WTC11 (cell line): Measurements from ENCODE around the gene RRAGA. TPM values are rescaled to one million over a fixed set of nuclear protein-coding genes. Genes with fewer than 3 reads are reported as not detected.

ENCODE experiments used
- ATAC-seq: fragments of 200-7000 bp; cut with Tn5 transposase; 2 replicates; pipeline ENCODE4 v1.10.0; 2021; ENCODE audit warnings: mild to moderate bottlenecking, moderate library complexity
- CTCF ChIA-PET: fragments of 300-600 bp; sonication (Branson Sonifier 250); formaldehyde crosslinking; loops from one replicate; lab custom pipeline; 2021; ENCODE audit warnings: antibody characterized with exemption; lab: Charles Lee
- POLR2A ChIA-PET: fragments of 350-600 bp; sonication (Branson Sonifier 250); formaldehyde crosslinking; loops from one replicate; lab custom pipeline; 2021; ENCODE audit warnings: antibody characterized with exemption; lab: Charles Lee
- DNase-seq: peaks from one replicate; pipeline ENCODE4 v3.0.0; 2021; ENCODE audit warnings: low spot score
- H3K27ac Mint-ChIP-seq: 2 replicates; pipeline ENCODE4 v1.8.0; 2021; ENCODE audit warnings: mixed read lengths
- H3K27me3 Mint-ChIP-seq: 2 replicates; pipeline ENCODE4 v1.8.0; 2021; ENCODE audit warnings: low read depth, mild to moderate bottlenecking, moderate library complexity, mixed read lengths
- H3K36me3 Mint-ChIP-seq: 2 replicates; pipeline ENCODE4 v1.8.0; 2021; ENCODE audit warnings: mixed read lengths
- H3K4me1 Mint-ChIP-seq: 2 replicates; pipeline ENCODE4 v1.8.0; 2022; ENCODE audit warnings: mixed read lengths
- H3K4me3 Mint-ChIP-seq: 2 replicates; pipeline ENCODE4 v1.8.0; 2021; ENCODE audit warnings: mild to moderate bottlenecking, moderate library complexity, mixed read lengths
- H3K9me3 Mint-ChIP-seq: 2 replicates; pipeline ENCODE4 v1.8.0; 2021; ENCODE audit warnings: mixed read lengths
- AFF4 ChIP-seq: sonication (generic); formaldehyde crosslinking; IDR thresholded peaks from 2 replicates; pipeline ENCODE4 v1.8.1; 2023; ENCODE audit warnings: mild to moderate bottlenecking, missing genetic modification reagents, borderline replicate concordance
- CREB1 ChIP-seq: sonication (generic); formaldehyde crosslinking; IDR thresholded peaks from 2 replicates; pipeline ENCODE4 v1.8.0; 2023; ENCODE audit warnings: mild to moderate bottlenecking, missing genetic modification reagents
- CTCF ChIP-seq: fragments of 200-600 bp; IDR thresholded peaks from 2 replicates; pipeline ENCODE4 v1.8.0; 2022; ENCODE audit warnings: antibody characterized with exemption
- E2F5 ChIP-seq: sonication (generic); formaldehyde crosslinking; IDR thresholded peaks from 2 replicates; pipeline ENCODE4 v1.8.1; 2022; ENCODE audit warnings: mild to moderate bottlenecking, moderate library complexity, missing genetic modification reagents
- ESRRA ChIP-seq: sonication (generic); formaldehyde crosslinking; IDR thresholded peaks from 2 replicates; pipeline ENCODE4 v1.8.1; 2022; ENCODE audit warnings: mild to moderate bottlenecking, missing genetic modification reagents, borderline replicate concordance
- ETV6 ChIP-seq: sonication (generic); formaldehyde crosslinking; IDR thresholded peaks from 2 replicates; pipeline ENCODE4 v1.8.1; 2022; ENCODE audit warnings: mild to moderate bottlenecking, missing genetic modification reagents
- FOXJ3 ChIP-seq: sonication (generic); formaldehyde crosslinking; IDR thresholded peaks from 2 replicates; pipeline ENCODE4 v1.9.0; 2021; ENCODE audit warnings: missing genetic modification reagents, mild to moderate bottlenecking, borderline replicate concordance
- FOXP1 ChIP-seq: sonication (generic); formaldehyde crosslinking; IDR thresholded peaks from 2 replicates; pipeline ENCODE4 v1.8.0; 2022; ENCODE audit warnings: missing genetic modification reagents, mild to moderate bottlenecking, moderate library complexity, borderline replicate concordance
- FOXP4 ChIP-seq: sonication (generic); formaldehyde crosslinking; IDR thresholded peaks from 2 replicates; pipeline ENCODE4 v1.8.0; 2022; ENCODE audit warnings: mild to moderate bottlenecking, missing genetic modification reagents
- MXD4 ChIP-seq: fragments of 250-450 bp; sonication (Bioruptor Pico); IDR thresholded peaks from 2 replicates; pipeline ENCODE4 v1.8.0; 2021; ENCODE audit warnings: mild to moderate bottlenecking, moderate library complexity, borderline replicate concordance
- NFATC4 ChIP-seq: fragments of 250-450 bp; sonication (Bioruptor Pico); IDR thresholded peaks from 2 replicates; pipeline ENCODE4 v1.9.0; 2021; ENCODE audit warnings: mild to moderate bottlenecking
- NFE2L1 ChIP-seq: sonication (generic); formaldehyde crosslinking; IDR thresholded peaks from 2 replicates; pipeline ENCODE4 v1.8.1; 2023; ENCODE audit warnings: missing genetic modification reagents
- NR3C1 ChIP-seq: sonication (generic); formaldehyde crosslinking; conservative IDR thresholded peaks from 2 replicates; pipeline ENCODE4 v1.8.1; 2023; ENCODE audit warnings: low read depth, mild to moderate bottlenecking, missing genetic modification reagents
- PRRX2 ChIP-seq: fragments of 250-450 bp; sonication (Bioruptor Pico); IDR thresholded peaks from 2 replicates; pipeline ENCODE4 v1.8.0; 2021; ENCODE audit warnings: mild to moderate bottlenecking
- SMAD4 ChIP-seq: sonication (generic); formaldehyde crosslinking; IDR thresholded peaks from 2 replicates; pipeline ENCODE4 v1.8.0; 2022; ENCODE audit warnings: mild to moderate bottlenecking, missing genetic modification reagents
- SOX15 ChIP-seq: fragments of 250-450 bp; sonication (Bioruptor Pico); IDR thresholded peaks from 2 replicates; pipeline ENCODE4 v1.9.0; 2021; ENCODE audit warnings: mild to moderate bottlenecking
- USF1 ChIP-seq: sonication (generic); formaldehyde crosslinking; IDR thresholded peaks from 2 replicates; pipeline ENCODE4 v1.8.0; 2022; ENCODE audit warnings: mild to moderate bottlenecking, missing genetic modification reagents
- ZNF281 ChIP-seq: sonication (generic); formaldehyde crosslinking; IDR thresholded peaks from 2 replicates; pipeline ENCODE4 v1.8.0; 2023; ENCODE audit warnings: mild to moderate bottlenecking, missing genetic modification reagents
- total RNA-seq: library from RNA; stranded (reverse); gene quantifications from 3 replicates; pipeline ENCODE4 v1.2.3, GENCODE V29; 2021

Gene RRAGA
- total RNA-seq, 1 experiment from 2014 or later = 50.1 TPM

- ATAC-seq = peak; percentile 83
- no peaks in the 10 kb centered on the region for H3K4me1 Mint-ChIP-seq
- no peaks in the 10 kb centered on the region for H3K36me3 Mint-ChIP-seq
- no peak for DNase-seq
- no peak overlapping the region for H3K4me3 Mint-ChIP-seq
- POLR2A ChIA-PET = no interaction called here
- H3K9me3 Mint-ChIP-seq = peaks cover 3% of the 10 kb centered on the region; the same call in 1 of the 2 replicates
- CTCF ChIA-PET = interaction anchor here (0.5 to 1.9 kb wide), 22 partner anchors 15 to 1508 kb away, joined by 3 to 13 read pairs (median 5); partner anchors contain the start of gene RRAGA
- H3K27me3 Mint-ChIP-seq = no peaks in the 10 kb centered on the region; the same call in 1 of the 2 replicates
- H3K27ac Mint-ChIP-seq = no peak overlapping the region
- TF ChIP-seq NR3C1 = no peak
- no peak for TF ChIP-seq SMAD4 (CRISPR knock-in tag)
- no peak for TF ChIP-seq MXD4 (CRISPR knock-in tag)
- TF ChIP-seq NFE2L1 = no peak
- no peak for TF ChIP-seq NFATC4 (CRISPR knock-in tag)
- no peak for TF ChIP-seq USF1 (CRISPR knock-in tag)
- peak; percentile 55 for TF ChIP-seq CTCF
Observed at GRCh38 chr9:19028835-19029451, 20.3 kb upstream of the RRAGA start.

GRCh38 chr9:19030899-19031298 lies 18.3 kb upstream of the RRAGA start:
- H3K27ac Mint-ChIP-seq = no peak overlapping the region
- no peak overlapping the region for H3K4me3 Mint-ChIP-seq
- CTCF ChIA-PET = no interaction called here

GRCh38 chr9:19032406-19032805 lies 16.8 kb upstream of the RRAGA start:
- no peak for ATAC-seq
- POLR2A ChIA-PET = no interaction called here
- CTCF ChIA-PET = no interaction called here
- no peak for TF ChIP-seq PRRX2 (CRISPR knock-in tag)
- TF ChIP-seq FOXP4 (CRISPR knock-in tag) = no peak
- TF ChIP-seq FOXP1 = no peak
- no peak for TF ChIP-seq AFF4 (CRISPR knock-in tag)
- no peak for TF ChIP-seq ESRRA
- no peak for TF ChIP-seq ZNF281 (CRISPR knock-in tag)
- TF ChIP-seq FOXJ3 (CRISPR knock-in tag) = no peak
- no peak for TF ChIP-seq NR3C1

More at GRCh38 chr9:19030899-19031298, 18.3 kb upstream of the RRAGA start:
- POLR2A ChIA-PET = no interaction called here
- Mint-ChIP-seq H3K9me3 (peaks cover 14% of the 10 kb centered on the region), H3K27me3 (no peaks in the 10 kb centered on the region; the same call in 1 of the 2 replicates)
- TF ChIP-seq CREB1 (CRISPR knock-in tag) (no peak), SOX15 (no peak), USF1 (CRISPR knock-in tag) (no peak), ETV6 (CRISPR knock-in tag) (no peak), E2F5 (CRISPR knock-in tag) (no peak)
- TF ChIP-seq, all 79 proteins: peak for 0
- no peak for ATAC-seq
- Mint-ChIP-seq H3K4me1 (peaks cover 4% of the 10 kb centered on the region), H3K36me3 (peaks cover 7% of the 10 kb centered on the region)
- DNase-seq = no peak

More at GRCh38 chr9:19032406-19032805, 16.8 kb upstream of the RRAGA start:
- no peak overlapping the region for H3K27ac Mint-ChIP-seq
- peaks cover 16% of the 10 kb centered on the region for H3K36me3 Mint-ChIP-seq
- DNase-seq = no peak
- peaks cover 23% of the 10 kb centered on the region for H3K9me3 Mint-ChIP-seq
- no peak overlapping the region for H3K4me3 Mint-ChIP-seq
- H3K4me1 Mint-ChIP-seq = peaks cover 4% of the 10 kb centered on the region
- no peaks in the 10 kb centered on the region; the same call in 1 of the 2 replicates for H3K27me3 Mint-ChIP-seq
